HG03521 (cell line): ENCODE measurements around the gene EPB42.
"Not testable (repeated sequence)": the region's sequence is repeated elsewhere in the genome, so short reads cannot be mapped to it uniquely, and the experiment has no call there.

Source experiments
- ATAC-seq: cut with Tn5 transposase; IDR thresholded peaks from one replicate; pipeline ENCODE4 v1.9.1; 2021; ENCODE audit warnings: mild to moderate bottlenecking, moderate library complexity; ENCODE audit not compliant: unreplicated experiment

EPB42 gene

DNA sequence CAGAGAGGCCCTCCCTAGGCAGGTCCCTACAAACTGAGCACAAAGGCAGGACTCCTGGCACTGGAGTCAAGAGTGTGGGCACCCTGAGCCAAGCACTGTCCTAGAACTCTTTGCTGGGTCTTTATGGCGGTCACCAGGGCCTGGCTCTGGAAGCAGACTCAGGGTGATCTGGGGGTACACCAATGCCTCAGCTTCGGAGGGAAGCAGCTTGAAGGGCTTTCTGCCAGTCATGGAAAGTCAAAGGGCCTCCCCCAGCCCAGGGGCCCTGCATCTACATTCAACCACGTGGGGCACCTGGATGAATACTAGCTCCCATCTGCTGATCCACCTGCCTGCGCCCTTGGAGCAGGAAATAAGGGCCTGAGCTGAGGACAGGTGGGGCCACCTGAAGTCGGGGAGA, 7.4 kb downstream of the EPB42 start:
- no peak for ATAC-seq

DNA sequence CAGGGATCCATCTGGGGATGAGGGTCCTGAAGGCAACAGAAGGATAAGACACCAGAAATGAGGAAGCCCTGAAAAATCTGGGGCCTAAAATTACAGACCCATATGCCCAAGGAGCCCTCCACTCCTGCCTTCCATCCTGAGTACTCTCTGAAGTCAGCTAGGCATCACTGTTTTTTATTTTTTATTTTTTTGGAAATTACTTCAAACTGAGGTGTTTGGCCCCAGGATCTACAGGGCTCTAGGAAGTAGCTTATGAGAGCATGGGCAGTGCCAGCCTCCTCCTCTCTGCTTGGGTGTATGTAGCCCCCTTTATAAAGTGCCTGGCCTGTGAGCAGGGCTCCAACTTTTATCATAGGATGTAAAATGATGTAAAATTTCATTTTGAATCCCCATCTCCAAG, 7.9 kb downstream of the EPB42 start:
- ATAC-seq: no peak

DNA sequence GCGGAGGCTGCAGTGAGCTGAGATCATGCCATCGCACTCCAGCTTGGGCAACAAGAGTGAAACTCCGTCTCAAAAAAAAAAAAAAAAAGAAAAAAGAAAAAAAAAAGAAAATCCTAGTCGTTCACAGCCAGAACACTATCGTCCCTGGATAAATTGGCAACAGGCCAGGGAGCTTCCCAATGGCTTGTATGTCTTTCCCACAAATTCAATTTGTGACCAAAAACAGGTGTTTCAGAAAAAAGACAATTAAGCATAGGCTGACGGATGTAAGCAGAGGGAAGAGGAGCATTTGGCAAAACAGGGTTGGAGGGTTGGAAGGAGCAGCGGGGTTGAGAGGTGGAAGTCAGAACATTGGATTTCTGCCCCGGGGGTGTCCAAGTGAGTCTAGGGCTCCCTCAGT, 8.5 kb downstream of the EPB42 start:
- no peak for ATAC-seq

DNA sequence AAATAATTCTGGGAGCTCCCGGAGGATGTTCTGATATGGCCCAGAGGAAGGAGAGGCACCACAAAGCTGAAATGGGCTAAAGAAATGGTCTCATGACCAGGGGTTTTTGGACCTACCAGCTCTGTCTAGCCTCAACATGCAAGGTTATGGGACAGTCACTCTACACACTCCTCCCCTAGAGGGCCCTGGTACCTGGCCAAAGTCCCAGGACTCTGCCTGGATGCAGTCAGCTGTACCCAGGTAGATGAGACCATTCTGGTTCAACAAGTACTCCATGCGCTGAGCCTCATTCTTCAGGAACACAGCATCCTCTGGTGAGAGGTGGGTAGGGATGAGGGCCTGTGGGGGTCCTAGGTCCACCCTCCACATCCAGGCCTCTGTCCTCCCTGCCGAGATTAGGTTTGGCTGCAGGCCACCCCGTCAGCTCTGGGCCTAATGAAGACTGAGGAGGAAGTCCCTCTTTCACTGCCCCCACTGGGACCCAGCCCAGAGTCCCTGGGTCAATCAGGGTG, 9.5 kb downstream of the EPB42 start:
- ATAC-seq: no peak

DNA sequence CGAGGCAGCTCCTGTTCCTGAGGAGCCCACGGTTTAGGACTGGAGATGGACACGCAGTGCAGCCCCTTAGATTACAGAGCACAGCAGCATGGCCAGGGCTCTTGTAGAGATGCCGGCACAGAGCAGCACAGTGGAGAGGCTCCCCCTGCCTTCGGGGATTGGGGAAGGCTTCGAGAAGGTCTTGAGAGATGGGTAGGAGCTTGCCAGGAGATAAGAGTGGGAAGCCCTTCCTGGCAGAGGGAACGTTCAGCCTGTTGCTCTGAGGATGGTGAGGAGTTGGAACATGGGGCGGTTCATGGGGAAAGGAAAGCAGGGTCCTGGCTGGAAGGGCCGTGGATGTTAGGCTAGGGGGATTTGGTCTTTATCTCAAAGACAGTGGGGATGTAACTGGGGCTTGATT, 10.0 kb downstream of the EPB42 start:
- ATAC-seq: no peak

DNA sequence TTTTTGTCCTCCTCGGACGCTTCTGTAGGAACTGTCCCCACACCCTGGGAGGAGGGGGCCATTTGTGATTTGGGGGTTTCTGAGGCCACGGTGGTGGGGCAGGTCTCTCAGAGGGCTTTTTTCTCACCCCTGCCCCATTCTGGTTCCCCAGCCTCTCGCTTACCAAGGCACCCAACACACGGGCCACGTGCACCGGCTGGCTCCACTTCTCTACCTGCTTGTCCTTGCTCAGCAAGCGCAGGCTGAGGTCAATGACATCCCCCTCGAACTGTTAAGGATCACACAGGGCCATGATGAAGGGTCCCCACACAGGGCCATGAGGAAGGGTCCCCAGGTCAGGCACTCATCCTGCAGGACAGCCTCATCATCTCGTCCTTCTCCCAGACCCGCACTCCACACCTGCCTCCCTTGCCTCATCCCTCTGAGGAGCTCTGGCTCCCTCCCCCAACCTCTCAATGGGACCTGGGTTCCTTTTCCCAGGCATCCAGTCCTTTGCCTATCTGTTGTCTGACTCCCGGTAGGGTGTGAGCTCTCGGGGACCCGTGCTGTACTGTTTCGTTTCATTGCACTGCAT, 10.6 kb downstream of the EPB42 start:
- no peak for ATAC-seq

DNA sequence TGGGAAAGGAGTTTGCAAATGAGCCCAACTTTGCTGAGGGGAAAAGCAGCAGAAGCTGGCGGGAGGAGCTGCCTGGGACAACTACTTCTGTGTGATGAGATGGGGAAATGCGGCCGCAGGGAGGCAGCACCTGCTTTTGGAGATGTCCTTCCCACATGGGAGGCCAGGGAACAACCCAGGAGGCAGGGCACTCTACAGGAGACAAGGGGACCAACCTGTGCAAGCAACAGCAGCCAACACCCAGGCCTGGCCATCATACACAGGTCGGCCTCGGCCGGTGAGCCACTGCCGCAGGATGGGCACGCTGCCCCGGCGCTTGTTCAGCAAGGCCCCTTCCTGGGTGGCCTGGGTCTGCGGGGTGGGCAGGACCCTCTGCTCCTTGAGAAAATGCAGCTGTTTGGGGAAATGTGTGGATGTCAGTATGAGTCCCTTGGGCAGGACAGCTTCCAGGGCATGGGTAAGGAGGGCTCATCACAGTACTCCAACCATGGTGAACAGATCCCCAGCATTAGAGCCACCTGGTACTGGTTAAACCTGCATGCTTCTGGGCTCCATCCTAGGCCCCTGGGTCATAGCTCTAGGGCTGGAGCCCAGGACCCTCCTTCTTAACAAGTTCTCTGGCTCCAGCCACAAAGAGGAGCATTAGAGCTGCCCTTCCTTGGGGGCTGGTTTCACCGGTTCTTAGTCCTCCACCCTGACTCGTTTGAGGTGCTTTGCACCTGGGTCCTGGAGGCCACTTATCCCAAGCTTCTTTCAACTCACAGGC, 11.6 kb downstream of the EPB42 start:
- ATAC-seq: no peak

DNA sequence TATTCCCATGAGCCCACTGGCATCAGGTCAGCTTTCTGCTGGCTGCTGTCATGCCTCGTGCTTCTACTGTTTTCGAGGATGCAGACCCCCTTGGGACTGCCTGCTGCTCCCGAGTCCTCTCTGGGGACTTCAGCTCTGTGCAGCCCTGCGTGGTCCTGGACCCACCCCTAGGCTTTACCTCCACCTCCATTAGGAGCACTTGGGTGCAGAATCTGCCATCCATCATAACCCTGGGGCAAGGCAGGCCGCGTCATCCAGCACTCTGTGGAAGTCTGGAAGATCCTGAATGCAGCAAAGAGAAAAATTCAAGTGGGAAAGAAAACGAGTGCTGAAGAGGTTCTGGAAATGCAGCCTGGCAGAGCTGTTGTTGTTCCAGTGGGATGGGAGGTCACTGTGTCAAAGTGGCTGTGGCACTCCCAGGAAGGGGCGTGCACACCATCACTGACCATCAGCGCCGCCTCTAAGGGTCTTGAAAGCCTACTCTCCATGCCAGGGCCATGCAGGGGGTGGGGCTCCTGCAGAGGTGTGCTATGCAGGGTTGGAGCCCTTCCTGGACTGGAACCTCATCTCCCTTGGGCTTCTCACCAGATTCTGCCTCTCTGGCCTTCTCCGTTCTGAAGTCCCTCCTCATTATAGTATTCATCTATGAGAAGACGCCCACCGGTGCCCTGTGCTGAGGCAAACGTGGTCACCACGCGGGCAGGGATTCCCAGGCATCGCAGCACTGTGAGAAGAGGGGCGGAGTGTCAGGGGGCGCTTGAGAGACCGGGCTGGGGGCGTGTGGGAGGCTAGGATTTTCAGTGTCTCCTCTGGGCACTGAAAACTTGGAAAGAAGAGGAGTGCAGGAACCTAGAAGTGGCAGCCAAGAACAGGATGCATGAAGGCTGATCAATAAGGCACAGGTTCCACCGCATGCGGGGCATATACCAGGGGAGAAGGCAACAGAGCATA, 12.5 kb downstream of the EPB42 start:
- ATAC-seq: no peak

DNA sequence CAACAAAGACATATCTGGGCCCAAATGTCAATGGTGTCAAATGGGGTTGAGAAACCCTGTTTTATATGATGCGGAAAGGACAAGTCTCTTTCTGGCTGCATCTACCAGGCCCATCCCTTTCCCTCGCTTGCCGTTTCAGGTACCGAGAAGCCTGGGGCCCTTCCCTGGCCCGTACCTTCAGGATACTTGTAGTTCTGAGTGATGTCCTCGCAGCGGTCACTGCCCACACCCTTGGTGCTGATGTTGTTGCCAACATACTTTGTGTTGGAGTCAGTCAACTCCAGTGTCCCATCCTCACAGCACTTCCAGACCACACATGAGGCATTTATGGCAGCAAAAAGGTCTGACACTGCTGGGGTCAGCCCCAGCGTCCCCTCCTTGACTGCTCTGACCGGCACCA, 13.8 kb downstream of the EPB42 start:
- ATAC-seq: no peak

DNA sequence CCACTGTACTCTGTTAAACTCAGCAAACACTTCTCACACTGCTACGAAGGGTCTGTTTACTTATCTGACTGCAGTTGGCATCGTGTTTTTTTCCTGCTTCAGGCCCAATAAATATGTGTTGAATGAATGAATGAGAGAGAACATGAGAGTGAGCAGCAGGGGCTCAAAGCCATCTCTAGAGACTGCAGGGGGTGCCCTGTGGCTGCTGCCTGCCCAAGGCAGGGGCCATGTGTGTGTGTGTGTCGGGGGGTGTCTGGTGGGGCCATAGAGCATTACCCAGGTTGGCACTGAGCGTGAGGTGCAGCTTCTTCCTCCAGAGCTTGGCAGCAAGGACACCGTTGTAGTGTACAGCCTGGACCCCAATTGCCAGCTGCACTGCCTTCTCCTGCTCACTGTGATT, 14.8 kb downstream of the EPB42 start:
- ATAC-seq: no peak

DNA sequence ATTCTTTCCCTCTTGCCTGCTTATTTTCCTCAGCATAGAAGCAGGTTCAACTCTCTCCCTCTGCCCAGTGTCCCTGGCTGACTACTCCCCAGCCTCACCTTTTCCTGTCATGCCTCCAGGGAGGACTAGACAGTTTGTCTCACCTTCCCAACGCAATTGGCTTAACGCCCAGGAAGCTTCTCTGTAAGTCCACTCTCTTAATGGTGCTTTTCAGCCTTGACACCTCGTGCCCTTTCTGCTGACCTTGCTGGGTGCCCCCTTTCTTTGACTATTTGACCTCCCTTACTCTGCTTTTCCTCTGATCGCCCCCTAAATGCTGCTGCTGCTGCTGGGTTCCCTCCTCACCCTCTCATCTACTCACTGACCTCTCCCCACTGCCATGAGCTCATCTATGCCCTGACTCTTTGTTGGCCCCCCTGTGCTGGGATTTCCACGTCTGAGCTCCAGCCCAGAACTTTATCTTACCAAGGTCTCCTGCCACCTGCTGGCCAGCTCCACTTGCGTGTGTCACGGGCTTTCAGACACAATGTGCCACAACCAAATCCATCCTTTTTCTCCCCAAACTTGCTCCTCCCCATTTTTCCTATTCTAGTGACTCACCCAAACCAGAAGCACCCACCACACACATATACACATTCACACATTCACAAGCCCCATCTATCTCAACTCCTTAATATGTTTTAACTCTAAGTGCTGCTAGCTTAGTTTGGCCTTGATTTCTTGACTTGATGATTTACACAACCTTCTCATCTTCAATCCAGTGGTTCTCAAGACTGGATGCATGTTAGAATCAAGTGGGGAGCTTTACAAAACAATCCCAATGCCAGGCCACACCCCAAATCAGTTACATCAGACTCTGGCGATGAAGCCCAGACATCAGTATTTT, 16.6 kb downstream of the EPB42 start:
- no peak for ATAC-seq

DNA sequence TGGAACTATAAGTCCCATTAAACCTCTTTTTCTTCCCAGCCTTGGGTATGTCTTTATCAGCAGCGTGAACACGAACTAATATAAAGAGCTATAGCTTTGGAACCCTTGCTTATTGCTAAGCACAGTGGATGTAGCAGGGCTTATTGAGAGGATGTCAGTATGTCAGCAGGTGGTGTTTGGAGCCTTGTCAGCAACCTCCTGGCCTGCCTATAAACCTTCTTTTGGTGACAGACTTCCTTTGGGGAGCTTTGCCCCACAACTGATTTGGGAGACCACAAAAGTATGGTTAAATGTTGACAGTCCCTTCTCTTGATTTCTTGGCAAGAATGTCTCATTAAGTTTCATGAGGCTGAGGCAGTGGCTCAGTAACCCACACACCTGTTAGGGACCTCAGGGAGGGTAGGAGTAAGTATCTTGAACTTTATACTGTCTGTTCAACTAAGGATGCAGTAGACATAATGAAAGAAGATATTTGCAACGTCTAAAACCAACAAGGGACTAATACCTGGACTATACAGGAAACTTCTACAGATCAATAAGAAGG, 20.8 kb downstream of the EPB42 start:
- no peak for ATAC-seq

DNA sequence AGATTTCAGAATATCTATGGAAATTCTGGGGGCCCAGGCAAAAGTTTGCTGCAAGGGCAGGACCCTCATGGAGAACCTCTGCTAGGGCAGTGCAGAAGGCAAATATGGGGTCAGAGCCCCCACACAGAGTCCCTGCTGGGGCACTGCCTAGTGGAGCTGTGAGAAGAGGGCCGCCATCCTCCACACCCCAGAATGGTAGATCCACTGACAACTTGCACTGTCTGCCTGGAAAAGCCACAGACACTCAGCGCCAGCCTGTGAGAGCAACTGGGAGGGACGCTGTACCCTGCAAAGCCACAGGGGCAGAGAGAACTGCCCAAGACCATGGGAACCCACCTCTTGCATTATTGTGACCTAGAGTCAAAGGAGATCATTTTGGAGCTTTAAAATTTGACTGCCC, 21.8 kb downstream of the EPB42 start:
- no peak for ATAC-seq

DNA sequence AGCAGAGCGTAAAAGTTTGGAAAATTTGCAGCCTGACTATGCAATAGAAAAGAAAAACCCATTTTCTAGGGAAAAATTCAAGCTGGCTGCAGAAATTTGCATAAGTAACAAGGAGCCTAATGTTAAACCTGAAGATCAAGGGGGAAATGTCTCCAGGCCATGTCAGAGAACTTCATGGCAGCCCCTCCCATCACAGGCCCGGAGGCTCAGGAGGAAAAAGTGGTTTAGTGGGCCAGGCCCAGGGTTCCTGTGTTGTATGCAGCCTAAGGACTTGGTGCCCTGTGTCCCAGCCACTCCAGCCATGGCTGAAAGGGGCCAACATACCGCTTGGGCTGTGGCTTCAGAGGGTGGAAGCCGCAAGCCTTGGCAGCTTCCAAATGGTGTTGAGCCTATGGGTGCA, 22.3 kb downstream of the EPB42 start:
- ATAC-seq: not testable (repeated sequence)

DNA sequence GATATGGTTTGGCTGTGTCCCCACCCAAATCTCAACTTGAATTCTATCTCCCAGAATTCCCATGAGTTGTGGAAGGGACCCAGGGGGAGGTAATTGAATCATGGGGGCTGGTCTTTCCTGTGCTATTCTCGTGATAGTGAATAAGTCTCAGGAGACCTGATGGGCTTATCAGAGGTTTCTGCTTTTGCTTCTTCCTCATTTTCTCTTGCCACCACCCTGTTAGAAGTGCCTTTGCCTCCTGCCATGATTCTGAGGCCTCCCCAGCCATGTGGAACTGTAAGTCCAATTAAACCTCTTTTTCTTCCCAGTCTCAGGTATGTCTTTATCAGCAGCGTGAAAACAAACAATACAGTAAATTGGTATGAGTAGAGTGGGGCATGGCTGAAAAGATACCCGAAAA, 23.0 kb downstream of the EPB42 start:
- ATAC-seq: not testable (repeated sequence)

DNA sequence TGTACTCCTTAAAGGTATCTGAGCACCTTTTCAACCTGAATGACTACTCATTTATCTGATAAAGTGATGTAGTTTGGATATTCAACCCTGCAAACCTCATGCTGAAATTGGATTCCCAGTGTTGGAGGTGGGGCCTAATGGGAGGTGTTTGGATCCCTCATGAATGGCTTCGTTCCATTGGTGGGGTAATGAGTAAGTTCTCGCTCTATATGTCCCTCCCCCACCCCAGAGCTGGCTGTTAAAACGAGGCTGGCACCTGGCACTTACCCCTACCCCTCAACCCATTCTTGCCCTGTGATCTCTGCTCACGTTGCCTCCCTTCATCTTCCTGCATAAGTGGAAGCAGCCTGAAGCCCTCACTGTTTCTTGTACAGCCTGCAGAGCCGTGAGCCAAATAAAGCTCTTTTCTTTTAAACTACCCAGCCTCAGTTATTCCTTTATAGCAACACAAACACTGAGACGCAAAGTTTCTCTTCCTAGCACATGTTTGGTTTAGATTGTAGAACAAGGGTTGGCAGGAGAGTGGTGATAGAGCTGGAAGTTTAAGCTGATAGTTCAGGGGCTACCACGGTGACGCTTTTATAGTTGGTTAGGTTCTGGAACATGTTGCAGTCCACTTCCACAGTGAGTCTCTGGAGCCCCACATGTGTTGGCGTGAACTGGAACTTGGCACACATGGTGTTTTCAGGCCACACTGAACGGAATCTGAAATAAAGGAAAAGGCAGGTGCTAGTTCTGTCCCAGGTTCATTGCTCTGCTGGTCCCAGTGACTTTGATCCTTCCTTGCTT, 23.9 kb downstream of the EPB42 start:
- ATAC-seq: no peak

DNA sequence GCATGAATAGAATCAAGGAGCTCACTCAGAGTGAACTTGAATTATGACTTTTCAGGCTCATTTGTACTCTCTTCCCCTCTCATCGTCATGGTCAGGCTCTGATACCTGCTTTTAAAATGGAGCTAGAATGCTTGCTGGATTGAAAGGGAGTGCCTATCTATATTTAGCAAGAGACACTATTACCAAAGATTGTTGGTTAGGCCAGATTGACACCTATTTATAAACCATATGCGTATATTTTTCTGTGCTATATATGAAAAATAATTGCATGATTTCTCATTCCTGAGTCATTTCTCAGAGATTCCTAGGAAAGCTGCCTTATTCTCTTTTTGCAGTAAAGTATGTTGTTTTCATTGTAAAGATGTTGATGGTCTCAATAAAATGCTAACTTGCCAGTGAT, 26.0 kb downstream of the EPB42 start:
- no peak for ATAC-seq

DNA sequence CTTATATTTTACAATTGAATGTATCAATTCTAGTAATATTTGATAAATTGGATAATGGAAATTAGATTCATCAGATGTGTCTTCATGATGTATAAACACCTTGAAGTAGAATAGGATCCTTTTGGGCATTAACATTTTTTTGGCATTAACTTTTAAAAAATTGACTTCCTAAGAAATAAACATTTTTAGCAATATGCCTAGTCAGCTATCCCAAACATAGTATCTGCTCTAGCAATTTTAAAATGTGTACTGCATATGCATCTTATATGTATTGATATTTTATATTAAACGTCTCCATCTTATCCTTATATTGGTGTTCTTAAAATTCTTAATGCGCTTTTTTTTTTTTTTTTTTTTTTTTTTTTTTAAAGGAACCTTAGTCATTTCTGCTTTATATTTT, 27.1 kb downstream of the EPB42 start:
- ATAC-seq: no peak

DNA sequence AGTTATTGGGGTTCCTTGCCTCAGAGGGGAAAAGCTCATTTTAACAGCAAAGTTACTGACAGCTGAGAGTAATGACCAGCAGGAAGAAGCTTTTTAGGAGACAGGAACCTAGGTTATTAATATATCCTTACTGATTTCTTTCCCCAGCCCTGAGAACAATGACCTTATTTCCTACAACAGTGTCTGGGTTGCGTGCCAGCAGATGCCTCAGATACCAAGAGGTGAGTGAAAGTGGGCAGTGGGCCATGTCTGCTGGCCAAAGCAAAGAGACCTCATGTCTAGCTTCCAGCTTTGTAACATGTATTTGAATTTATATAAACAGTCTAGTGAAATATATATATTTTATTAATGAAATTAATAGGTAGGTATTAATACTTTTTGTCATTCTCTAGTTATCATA, 30.6 kb downstream of the EPB42 start:
- no peak for ATAC-seq

DNA sequence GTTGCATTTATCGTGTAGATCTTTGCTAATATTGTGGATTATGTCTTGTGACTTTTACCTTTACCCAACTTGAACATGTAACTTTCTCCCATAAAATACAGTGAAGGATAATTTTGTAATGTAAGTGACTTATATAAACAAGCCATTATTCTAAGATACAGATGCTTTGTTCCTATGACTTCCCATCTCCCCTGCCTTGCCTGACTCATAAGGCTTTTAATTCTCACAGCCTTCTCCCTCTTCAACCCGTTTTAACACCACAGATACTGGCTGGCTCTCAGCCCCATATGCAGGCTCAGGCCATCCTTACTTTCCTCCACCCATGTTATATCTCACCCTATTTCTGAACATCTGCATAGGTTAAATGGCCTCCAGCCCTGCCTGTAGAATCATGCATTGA, 31.5 kb downstream of the EPB42 start:
- no peak for ATAC-seq
